Measurements from ENCODE around the gene TMTC3. TPM values are rescaled to one million over a fixed set of nuclear protein-coding genes. Genes with fewer than 3 reads are reported as not detected.
A peak's percentile ranks its signal among the peaks of the same experiment; 100 is the strongest.

Gene TMTC3
- total RNA-seq, 4 donors from 2014 or later = 29.8 to 45.2 (median 33.2) TPM

DNA sequence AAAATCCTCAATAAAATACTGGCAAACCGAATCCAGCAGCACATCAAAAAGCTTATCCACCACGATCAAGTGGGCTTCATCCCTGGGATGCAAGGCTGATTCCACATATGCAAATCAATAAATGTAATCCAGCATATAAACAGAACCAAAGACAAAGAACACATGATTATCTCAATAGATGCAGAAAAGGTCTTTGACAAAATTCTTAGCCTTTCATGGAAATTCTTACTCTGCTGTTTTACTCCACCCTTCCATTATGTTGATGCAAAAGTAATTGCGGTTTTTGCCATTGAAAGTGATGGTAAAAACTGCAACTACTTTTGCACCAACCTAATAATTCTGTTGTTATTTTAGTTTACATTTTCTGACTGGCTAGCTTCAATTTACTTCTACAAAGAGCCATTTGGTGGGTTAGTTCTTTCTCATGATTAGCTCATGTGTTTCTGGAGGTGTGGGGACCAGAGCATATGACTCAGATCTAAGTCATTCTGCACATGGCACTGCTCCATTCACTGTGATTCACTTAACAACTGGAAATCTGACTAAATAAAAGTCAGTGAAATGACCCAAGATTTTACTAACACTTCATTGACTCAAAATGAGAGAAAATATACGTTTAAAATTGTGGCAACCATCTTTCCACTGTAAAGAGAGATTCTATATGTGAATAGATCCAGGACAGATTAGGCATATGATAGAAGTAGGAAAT lies 99.9 kb downstream of the TMTC3 start:
- no peak for TF ChIP-seq POLR2A (IDR thresholded peaks at IDR 0.05)
- TF ChIP-seq, protein P1, sequence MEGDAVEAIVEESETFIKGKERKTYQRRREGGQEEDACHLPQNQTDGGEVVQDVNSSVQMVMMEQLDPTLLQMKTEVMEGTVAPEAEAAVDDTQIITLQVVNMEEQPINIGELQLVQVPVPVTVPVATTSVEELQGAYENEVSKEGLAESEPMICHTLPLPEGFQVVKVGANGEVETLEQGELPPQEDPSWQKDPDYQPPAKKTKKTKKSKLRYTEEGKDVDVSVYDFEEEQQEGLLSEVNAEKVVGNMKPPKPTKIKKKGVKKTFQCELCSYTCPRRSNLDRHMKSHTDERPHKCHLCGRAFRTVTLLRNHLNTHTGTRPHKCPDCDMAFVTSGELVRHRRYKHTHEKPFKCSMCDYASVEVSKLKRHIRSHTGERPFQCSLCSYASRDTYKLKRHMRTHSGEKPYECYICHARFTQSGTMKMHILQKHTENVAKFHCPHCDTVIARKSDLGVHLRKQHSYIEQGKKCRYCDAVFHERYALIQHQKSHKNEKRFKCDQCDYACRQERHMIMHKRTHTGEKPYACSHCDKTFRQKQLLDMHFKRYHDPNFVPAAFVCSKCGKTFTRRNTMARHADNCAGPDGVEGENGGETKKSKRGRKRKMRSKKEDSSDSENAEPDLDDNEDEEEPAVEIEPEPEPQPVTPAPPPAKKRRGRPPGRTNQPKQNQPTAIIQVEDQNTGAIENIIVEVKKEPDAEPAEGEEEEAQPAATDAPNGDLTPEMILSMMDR (IDR thresholded peaks at IDR 0.05) = no peak
- peak in 1 of 2 donors; percentile 71 for DNase-seq (ENCODE audit: low spot score in 2 of 2)
- intact Hi-C loops (cut with DNase I; ENCODE audit: low total_unique reads) = no loop called here
- no peak overlapping the region for H3K4me3 ChIP-seq (ENCODE audit: low read depth, poor library complexity, severe bottlenecking)
- 70 to 83% methylated on average over 4 of the region's 4 CpGs for WGBS, 2 donors

- no peak for TF ChIP-seq POLR2A (IDR thresholded peaks at IDR 0.05)
- 48 to 63% methylated on average over 1 of the region's 1 CpG for WGBS, 2 donors
Measured at GRCh38 chr12:88242571-88242925, 100.4 kb downstream of the TMTC3 start.

GRCh38 chr12:88242939-88243338 lies 100.8 kb downstream of the TMTC3 start:
- no peak overlapping the region for H3K4me3 ChIP-seq (ENCODE audit: low read depth, poor library complexity, severe bottlenecking)
- intact Hi-C loops (cut with DNase I; ENCODE audit: low total_unique reads) = no loop called here
- DNase-seq (ENCODE audit: low spot score in 2 of 2) = no peak
- no peak for TF ChIP-seq POLR2A (IDR thresholded peaks at IDR 0.05)
- TF ChIP-seq, protein P1 (IDR thresholded peaks at IDR 0.05) = no peak

More at GRCh38 chr12:88242571-88242925, 100.4 kb downstream of the TMTC3 start:
- no peak overlapping the region for H3K4me3 ChIP-seq (ENCODE audit: low read depth, poor library complexity, severe bottlenecking)
- no peak for DNase-seq (ENCODE audit: low spot score in 2 of 2)
- intact Hi-C loops (cut with DNase I; ENCODE audit: low total_unique reads) = no loop called here

DNA sequence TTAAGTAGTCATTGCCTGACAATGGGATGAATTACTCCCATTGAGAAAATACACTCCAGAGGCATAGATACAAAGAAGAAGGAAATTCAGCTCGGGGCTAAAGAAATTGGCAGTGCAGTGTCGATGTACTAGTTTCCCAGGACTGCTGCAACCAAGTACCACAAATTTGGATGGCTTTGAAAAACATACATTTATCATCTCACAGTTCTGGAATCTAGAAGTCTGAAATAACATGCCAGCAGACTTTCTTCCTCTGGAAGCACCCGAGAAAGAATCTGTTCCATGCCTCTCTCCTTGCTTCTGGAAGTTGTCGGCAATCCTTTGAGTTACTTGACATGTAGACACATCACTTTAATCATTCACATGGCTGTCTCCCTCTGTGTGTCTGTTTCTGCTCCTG lies 101.9 kb downstream of the TMTC3 start:
- no peak for DNase-seq (ENCODE audit: low spot score in 2 of 2)
- WGBS, 2 donors = 36 to 39% methylated on average over 4 of the region's 4 CpGs
- TF ChIP-seq, protein P1 (IDR thresholded peaks at IDR 0.05) = no peak
- no peak for TF ChIP-seq POLR2A (IDR thresholded peaks at IDR 0.05)
- intact Hi-C loops (cut with DNase I; ENCODE audit: low total_unique reads) = no loop called here
- H3K4me3 ChIP-seq (ENCODE audit: low read depth, poor library complexity, severe bottlenecking) = no peak overlapping the region

- no peak for TF ChIP-seq POLR2A (IDR thresholded peaks at IDR 0.05)
- TF ChIP-seq, protein P1 (IDR thresholded peaks at IDR 0.05) = no peak
- no peak for DNase-seq (ENCODE audit: low spot score in 2 of 2)
- intact Hi-C loops (cut with DNase I; ENCODE audit: low total_unique reads) = no loop called here
Measured at GRCh38 chr12:88245905-88246304, 103.8 kb downstream of the TMTC3 start.

GRCh38 chr12:88247241-88247643 lies 105.1 kb downstream of the TMTC3 start:
- 60 to 64% methylated on average over 2 of the region's 2 CpGs for WGBS, 2 donors
- DNase-seq (ENCODE audit: low spot score in 2 of 2) = no peak
- no peak for TF ChIP-seq POLR2A (IDR thresholded peaks at IDR 0.05)
- no peak overlapping the region for H3K4me3 ChIP-seq (ENCODE audit: low read depth, poor library complexity, severe bottlenecking)
- intact Hi-C loops (cut with DNase I; ENCODE audit: low total_unique reads) = no loop called here

More at GRCh38 chr12:88245905-88246304, 103.8 kb downstream of the TMTC3 start:
- WGBS, 2 donors = 26 to 63% methylated on average over 1 of the region's 1 CpG
- H3K4me3 ChIP-seq (ENCODE audit: low read depth, poor library complexity, severe bottlenecking) = no peak overlapping the region

DNA sequence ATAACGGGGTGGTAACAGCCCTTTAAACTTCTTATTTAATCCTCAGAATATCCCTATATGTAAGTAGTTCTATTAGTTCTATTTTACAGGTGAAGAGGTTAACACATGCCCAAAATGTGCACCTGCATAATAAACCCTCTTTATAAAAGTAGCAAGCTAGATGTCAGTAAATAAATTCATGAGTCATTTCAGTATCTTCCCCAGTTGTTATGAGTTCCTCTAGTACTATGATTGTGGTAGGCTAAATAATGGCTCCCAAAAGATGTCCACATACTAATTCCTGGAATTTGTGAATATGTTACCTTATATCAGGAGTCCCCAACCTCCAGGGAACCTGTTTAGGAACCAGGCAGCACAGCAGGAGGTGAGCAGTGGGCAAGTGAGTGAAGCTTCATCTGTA lies 106.5 kb downstream of the TMTC3 start:
- 90 to 95% methylated on average over 1 of the region's 1 CpG for WGBS, 2 donors
- no peak for TF ChIP-seq POLR2A (IDR thresholded peaks at IDR 0.05)
- TF ChIP-seq, protein P1 (IDR thresholded peaks at IDR 0.05) = no peak
- no peak overlapping the region for H3K4me3 ChIP-seq (ENCODE audit: low read depth, poor library complexity, severe bottlenecking)
- intact Hi-C loops (cut with DNase I; ENCODE audit: low total_unique reads) = no loop called here
- no peak for DNase-seq (ENCODE audit: low spot score in 2 of 2)

Measured in lower leg skin (tissue), 4 donors.